ENCODE results near the gene ST6GALNAC3. TPM values are rescaled to one million over a fixed set of nuclear protein-coding genes. Genes with fewer than 3 reads are reported as not detected.

ST6GALNAC3 gene
- total RNA-seq, 1 donor from 2014 or later: 46.8 TPM

DNA sequence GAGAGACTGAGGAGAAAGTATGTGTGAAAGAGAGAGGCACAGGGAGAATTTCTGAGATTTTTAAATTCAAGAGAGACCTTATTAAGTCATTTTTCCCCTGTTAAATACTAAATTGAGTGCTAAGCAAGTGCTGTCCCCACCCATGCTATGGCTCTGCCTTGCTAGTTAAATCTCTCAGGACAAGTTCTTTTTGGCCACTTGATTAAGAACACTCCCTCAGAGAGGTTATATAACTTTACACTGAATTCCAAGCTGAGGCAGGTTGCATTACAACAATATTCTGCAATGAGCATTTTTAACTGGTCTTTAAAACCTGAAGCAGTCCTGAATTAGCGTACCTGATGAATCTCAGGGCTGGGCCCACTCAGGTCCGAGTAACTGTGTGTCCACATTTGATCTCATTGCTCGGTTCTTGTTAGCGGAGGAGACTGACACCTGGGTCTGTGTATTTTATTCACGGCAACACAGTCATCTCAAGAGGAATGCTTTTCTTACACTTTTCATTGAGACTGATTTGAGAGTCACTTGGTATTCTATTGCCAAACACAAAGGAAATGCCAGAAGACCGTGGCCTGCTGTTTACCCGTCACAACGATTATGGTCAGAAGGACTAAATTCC is 605.1 kb downstream of the ST6GALNAC3 start:
- no peaks in the 10 kb centered on the region for H3K27me3 Mint-ChIP-seq (ENCODE audit: unreplicated experiment)
- H3K27ac Mint-ChIP-seq (ENCODE audit: unreplicated experiment): no peak overlapping the region
- DNase-seq (ENCODE audit: low spot score): no peak
- H3K9me3 Mint-ChIP-seq (ENCODE audit: unreplicated experiment): no peaks in the 10 kb centered on the region
- TF ChIP-seq, protein P1, sequence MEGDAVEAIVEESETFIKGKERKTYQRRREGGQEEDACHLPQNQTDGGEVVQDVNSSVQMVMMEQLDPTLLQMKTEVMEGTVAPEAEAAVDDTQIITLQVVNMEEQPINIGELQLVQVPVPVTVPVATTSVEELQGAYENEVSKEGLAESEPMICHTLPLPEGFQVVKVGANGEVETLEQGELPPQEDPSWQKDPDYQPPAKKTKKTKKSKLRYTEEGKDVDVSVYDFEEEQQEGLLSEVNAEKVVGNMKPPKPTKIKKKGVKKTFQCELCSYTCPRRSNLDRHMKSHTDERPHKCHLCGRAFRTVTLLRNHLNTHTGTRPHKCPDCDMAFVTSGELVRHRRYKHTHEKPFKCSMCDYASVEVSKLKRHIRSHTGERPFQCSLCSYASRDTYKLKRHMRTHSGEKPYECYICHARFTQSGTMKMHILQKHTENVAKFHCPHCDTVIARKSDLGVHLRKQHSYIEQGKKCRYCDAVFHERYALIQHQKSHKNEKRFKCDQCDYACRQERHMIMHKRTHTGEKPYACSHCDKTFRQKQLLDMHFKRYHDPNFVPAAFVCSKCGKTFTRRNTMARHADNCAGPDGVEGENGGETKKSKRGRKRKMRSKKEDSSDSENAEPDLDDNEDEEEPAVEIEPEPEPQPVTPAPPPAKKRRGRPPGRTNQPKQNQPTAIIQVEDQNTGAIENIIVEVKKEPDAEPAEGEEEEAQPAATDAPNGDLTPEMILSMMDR (IDR thresholded peaks at IDR 0.05; ENCODE audit: unreplicated experiment): no peak
- H3K4me1 Mint-ChIP-seq (ENCODE audit: unreplicated experiment): no peaks in the 10 kb centered on the region
- H3K36me3 Mint-ChIP-seq (ENCODE audit: low read depth, unreplicated experiment): no peaks in the 10 kb centered on the region
- H3K4me3 Mint-ChIP-seq (ENCODE audit: unreplicated experiment): no peak overlapping the region

DNA sequence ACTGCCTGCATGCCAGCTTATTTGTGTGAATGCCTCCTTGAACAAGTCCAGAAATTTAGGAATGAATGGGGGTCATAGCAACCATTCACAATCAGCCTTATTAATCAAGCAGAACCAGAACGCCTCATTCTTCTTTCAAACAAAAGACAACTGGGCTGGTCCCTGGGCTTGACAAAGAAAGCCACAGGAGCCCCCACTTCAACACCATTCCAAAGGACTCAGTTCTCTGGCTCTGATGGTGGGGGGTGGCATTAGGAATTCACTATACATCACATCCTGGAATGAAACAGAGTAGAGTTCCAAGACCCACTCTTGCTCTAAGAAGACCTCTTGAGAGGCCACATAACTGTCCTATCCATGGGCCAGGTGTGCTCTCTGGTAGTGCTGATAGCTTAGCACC is 606.1 kb downstream of the ST6GALNAC3 start:
- Mint-ChIP-seq H3K36me3 (ENCODE audit: low read depth, unreplicated experiment) (no peaks in the 10 kb centered on the region), H3K4me3 (ENCODE audit: unreplicated experiment) (no peak overlapping the region), H3K27ac (ENCODE audit: unreplicated experiment) (no peak overlapping the region), H3K9me3 (ENCODE audit: unreplicated experiment) (no peaks in the 10 kb centered on the region), H3K4me1 (ENCODE audit: unreplicated experiment) (no peaks in the 10 kb centered on the region), H3K27me3 (ENCODE audit: unreplicated experiment) (no peaks in the 10 kb centered on the region)
- TF ChIP-seq, protein P1 (IDR thresholded peaks at IDR 0.05; ENCODE audit: unreplicated experiment): no peak
- no peak for DNase-seq (ENCODE audit: low spot score)

DNA sequence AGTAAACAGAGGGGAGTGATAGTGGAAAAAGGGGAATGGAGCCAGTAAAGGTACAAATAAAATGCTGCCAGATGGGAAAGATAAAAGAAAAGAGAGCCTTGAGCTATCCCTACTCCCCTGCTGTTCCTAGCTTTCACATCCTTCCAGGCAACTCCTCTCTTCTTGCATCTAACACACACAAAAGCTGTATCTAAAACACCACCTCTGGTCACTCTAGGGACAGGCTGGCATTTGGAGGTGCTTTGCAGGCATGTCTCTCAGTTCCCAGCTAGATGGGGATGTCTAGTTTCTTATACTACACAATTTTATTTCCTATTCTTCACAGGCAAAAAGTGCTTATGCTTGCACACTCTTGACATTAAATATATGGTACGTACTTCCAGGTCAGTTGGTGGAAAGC is 607.6 kb downstream of the ST6GALNAC3 start:
- no peaks in the 10 kb centered on the region for H3K27me3 Mint-ChIP-seq (ENCODE audit: unreplicated experiment)
- no peak for DNase-seq (ENCODE audit: low spot score)
- TF ChIP-seq, protein P1 (IDR thresholded peaks at IDR 0.05; ENCODE audit: unreplicated experiment): no peak
- H3K36me3 Mint-ChIP-seq (ENCODE audit: low read depth, unreplicated experiment): no peaks in the 10 kb centered on the region
- H3K27ac Mint-ChIP-seq (ENCODE audit: unreplicated experiment): no peak overlapping the region
- H3K4me3 Mint-ChIP-seq (ENCODE audit: unreplicated experiment): no peak overlapping the region
- H3K4me1 Mint-ChIP-seq (ENCODE audit: unreplicated experiment): peaks cover under 1% of the 10 kb centered on the region
- H3K9me3 Mint-ChIP-seq (ENCODE audit: unreplicated experiment): no peaks in the 10 kb centered on the region

Other genes starting within 250 kb of the ST6GALNAC3 start
- not detected for gene ASB17, start 142.3 kb upstream of the ST6GALNAC3 start, total RNA-seq (ENCODE audit: unreplicated experiment)